Kidney capillary endothelial cell (primary cell): ENCODE measurements around the gene SCN7A.

ENCODE experiments used
- DNase-seq: peaks from one replicate; pipeline ENCODE4 v3.0.0-alpha.2; 2018; ENCODE audit warnings: low spot score

The SCN7A gene

DNA sequence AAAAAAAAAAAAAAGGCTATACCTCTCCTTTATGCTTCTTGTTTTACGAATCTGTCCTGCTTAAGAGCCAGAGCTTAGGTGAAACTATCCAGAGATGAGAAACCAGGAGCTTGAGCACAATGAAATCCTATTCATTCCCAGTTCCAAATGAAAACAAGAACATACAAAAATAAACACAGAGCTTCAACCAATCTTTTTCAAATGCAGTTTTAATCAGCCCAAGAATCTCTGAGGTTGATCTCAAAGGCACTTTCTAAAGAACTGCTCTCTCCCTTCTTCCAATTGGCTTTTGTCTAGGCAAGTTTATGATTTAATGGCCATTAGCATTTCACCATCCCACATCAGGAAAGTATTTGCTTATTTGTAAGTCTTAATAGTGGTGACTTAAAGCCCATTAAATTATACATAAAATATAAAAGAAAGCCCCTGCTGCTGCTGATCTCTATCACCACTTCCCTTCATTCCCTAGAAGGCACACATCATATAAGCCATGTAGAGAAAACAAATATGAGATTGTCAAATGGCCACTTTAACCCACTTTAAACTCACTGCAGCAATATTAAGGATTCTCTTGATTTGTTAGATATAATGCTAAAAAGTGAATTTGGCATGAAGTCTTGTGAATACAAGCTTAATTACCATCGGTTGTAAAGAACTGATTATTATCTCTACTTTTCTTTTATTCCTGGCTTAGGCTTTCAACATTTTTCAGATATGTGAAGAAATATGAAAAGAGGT is 89.0 kb downstream of the SCN7A start:
- DNase-seq, result no peak

DNA sequence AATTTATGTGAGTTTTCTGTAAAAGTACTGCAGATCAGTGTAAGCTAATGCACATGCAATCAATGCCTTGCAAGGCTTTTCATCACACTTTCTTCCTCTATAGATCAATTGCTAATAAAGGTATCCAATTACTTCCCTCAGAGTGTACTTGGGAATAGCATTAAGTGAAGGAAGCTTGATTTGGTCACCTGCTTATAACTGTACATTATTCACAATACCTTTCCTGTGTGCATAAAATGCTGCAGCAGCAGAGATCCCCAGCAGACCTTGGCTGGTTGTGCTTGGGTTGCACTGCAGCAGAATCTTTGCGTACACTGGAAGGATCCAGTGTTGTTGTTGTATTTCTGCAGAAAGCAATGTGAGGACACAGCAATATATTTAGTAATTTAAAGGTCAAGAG is 99.8 kb downstream of the SCN7A start:
- DNase-seq, result no peak

- no peak for DNase-seq
These were observed 101.0 kb downstream of the SCN7A start for GRCh38 chr2:166393008-166393407.

- DNase-seq, result peak; percentile 94
These were observed 105.5 kb downstream of the SCN7A start for GRCh38 chr2:166388481-166389070.

GRCh38 chr2:166385313-166385712 is 108.7 kb downstream of the SCN7A start:
- DNase-seq, result no peak

DNA sequence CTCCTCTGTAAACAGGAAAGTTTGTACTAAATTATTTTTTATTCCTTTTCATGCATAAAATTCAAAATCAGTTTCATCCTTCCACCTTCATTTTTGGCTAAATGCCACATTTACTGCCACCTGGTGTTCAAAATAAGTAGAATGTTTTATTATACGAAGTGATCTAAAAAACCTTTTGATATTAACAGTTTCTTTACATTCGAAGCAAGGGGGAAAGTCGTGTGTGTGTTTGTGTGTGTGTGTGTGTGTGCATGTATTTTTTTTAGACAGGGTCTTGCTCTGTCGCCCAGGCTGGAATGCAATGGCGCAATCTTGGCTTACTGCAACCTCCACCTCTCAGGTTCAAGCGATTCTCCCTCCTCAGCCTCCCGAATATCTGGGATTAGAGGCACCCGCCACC is 109.3 kb downstream of the SCN7A start:
- DNase-seq, result peak; percentile 52

GRCh38 chr2:166382448-166382847 is 111.6 kb downstream of the SCN7A start:
- no peak for DNase-seq

- DNase-seq, result no peak
These were observed 113.4 kb downstream of the SCN7A start for GRCh38 chr2:166380615-166381014.

- no peak for DNase-seq
These were observed 117.2 kb downstream of the SCN7A start for GRCh38 chr2:166376873-166377272.

GRCh38 chr2:166376488-166376828 is 117.6 kb downstream of the SCN7A start:
- no peak for DNase-seq

- peak; percentile 10 for DNase-seq
These were observed 118.1 kb downstream of the SCN7A start, which contains the start of gene SCN9A for GRCh38 chr2:166375736-166376487. SCN9A (minus strand) TSS chr2:166375944; CDS start chr2:166311756, 64,188 bp downstream.

DNA sequence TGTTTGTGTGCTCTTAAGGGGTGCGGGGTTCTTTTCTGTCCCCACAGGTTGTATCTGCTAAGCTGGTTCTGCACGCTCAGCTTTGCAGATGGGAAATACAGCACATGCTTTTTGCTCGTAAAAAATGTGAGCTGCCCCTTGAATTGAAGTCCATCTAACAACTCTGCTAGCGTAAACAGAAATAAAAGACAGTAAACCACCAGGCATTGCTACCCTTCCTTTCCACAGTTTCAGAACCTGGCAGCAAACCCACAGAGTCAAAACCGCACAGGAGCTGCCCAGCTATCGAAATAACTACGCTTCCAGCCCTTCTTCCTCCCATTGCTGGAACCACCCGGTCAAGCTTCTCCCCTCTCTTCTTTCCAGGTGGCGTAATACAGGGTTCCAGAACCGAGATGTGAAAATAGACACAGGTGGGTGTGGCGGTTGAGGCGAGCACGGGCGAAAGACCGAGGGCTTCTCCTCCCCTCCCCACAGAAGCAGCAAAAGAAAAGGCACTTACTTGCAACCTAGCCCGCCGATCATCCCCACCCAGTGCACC is 118.8 kb downstream of the SCN7A start:
- DNase-seq, result no peak

DNA sequence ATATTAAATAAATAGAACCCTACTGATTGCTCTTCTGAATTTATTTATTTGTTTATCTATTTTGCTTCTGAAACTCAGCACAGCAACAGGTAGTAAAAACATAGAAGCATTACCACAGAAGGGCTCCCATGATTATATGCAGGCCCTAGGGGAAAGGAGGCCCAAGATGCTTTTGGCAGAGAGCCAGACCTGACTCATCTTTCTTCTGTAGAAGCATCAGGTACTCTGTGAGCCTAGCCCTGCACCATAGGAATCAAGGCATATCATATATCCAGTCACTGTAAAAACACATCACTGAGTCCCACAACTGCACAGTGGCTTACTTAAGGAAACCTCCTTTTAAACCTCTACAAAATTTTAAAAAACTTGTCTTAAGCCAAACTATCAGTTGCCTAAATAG is 120.1 kb downstream of the SCN7A start:
- DNase-seq, result no peak

DNA sequence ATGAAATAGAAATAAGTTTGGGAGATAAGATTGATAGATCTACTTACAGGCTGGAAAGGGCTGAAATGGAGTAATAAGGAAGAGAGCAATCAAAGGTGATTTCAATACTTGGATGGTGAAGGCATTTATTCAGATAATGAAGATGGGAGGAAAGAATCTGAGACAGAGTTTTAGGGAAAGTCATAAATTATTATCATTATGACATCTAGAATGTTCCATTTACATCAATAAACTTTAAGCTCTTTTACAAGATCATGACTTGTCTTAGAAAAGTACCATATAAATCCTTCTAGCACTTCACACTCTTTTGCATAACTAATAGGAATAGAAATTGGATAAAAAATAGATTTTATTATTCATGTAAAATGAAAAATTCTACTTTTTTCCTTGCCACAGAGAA is 120.5 kb downstream of the SCN7A start:
- DNase-seq, result no peak

- DNase-seq, result no peak
These were observed 120.9 kb downstream of the SCN7A start for GRCh38 chr2:166373105-166373504.

GRCh38 chr2:166372046-166372445 is 122.0 kb downstream of the SCN7A start:
- DNase-seq, result no peak

GRCh38 chr2:166365803-166366420 is 128.1 kb downstream of the SCN7A start:
- no peak for DNase-seq

GRCh38 chr2:166365239-166365638 is 128.8 kb downstream of the SCN7A start:
- no peak for DNase-seq

DNA sequence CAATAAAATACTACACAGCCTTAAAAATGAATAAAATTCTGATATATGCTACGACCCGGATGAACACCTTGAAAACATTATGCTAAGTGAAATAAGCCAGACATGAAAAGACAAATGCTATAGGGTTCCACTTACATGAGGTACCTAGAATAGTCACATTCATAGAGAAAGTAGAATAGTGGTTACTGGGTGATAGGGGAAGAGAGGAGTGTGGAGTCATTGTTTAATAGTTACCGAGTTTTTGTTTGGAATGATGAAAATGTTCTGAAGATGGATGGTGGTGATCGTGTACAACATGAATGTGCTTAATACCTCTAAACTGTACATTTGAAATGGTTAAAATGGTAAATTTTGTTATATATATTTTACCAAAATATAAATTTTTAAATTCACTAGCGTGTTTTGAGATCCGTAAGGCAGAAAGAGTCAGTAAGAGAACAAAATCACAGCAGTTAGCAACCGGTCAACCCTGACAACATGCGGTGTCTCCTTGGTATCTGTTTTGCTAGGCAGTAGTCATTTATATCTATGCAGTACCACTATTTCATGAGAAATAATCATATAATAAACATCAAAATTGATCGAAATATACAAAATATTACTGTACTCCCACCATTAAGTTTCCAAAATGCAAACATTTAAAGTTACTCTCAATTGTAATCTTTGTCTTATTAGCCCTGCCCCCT is 129.4 kb downstream of the SCN7A start:
- no peak for DNase-seq

GRCh38 chr2:166361351-166362153 is 132.5 kb downstream of the SCN7A start:
- DNase-seq, result peak; percentile 57

DNA sequence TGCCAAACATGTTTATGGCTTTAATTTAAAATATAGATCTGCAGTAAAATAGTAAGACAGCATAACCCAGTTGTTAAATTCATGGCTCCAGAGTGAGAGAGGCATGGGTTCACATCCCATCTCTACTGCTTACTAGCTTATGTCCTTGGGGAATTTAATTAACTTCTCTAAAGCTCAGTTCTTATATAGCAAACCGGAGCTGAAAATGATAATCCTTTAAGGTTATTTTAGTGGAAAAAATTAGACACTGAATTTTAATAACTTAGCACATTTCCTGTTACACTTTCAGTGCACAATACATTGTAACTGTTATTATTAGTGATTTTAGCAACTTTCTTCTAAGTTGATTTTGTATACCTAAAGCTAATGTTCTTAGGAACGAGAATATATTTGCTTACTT is 133.1 kb downstream of the SCN7A start:
- no peak for DNase-seq
